Astrocyte of the spinal cord (primary cell): ENCODE results near the gene CLTCL1.

Experiments used
- DNase-seq: peaks from one replicate; pipeline ENCODE4 v3.0.0; 2011; ENCODE audit warnings: low read depth, low spot score
- H3K4me3 ChIP-seq: 2 replicates; pipeline ENCODE4 v1.5.1; 2011; ENCODE audit warnings: low read depth, mild to moderate bottlenecking, low read length, moderate library complexity
- in situ Hi-C: cut with HindIII; loops from 2 replicates; pipeline ENCODE4 v1.10.0; 2017; ENCODE audit warnings: low sequenced_read_pairs
- TF ChIP-seq, protein P1 (sequence below): IDR thresholded peaks from 2 replicates; pipeline ENCODE4 v1.5.1; 2012; ENCODE audit warnings: low read depth, mild to moderate bottlenecking, low read length, inconsistent platforms

The CLTCL1 gene

GRCh38 chr22:19150482-19151328 lies 140.8 kb downstream of the CLTCL1 start:
- DNase-seq, result no peak
- H3K4me3 ChIP-seq, result no peak overlapping the region
- in situ Hi-C loops, result no loop called here
- TF ChIP-seq, protein P1, sequence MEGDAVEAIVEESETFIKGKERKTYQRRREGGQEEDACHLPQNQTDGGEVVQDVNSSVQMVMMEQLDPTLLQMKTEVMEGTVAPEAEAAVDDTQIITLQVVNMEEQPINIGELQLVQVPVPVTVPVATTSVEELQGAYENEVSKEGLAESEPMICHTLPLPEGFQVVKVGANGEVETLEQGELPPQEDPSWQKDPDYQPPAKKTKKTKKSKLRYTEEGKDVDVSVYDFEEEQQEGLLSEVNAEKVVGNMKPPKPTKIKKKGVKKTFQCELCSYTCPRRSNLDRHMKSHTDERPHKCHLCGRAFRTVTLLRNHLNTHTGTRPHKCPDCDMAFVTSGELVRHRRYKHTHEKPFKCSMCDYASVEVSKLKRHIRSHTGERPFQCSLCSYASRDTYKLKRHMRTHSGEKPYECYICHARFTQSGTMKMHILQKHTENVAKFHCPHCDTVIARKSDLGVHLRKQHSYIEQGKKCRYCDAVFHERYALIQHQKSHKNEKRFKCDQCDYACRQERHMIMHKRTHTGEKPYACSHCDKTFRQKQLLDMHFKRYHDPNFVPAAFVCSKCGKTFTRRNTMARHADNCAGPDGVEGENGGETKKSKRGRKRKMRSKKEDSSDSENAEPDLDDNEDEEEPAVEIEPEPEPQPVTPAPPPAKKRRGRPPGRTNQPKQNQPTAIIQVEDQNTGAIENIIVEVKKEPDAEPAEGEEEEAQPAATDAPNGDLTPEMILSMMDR, result no peak

- no peak within 1 kb of the TSS for H3K4me3 ChIP-seq
- DNase-seq, result no peak
Observed at GRCh38 chr22:19149991-19150390, 141.5 kb downstream of the CLTCL1 start, which contains the start of gene GSC2. Gene GSC2, minus strand, starts transcription at chr22:19150292. Its CDS starts 9 bp downstream, at chr22:19150283.

GRCh38 chr22:19149047-19149883 lies 142.3 kb downstream of the CLTCL1 start:
- no peak for DNase-seq
- H3K4me3 ChIP-seq, result no peak overlapping the region
- in situ Hi-C loops, result no loop called here
- TF ChIP-seq, protein P1, result no peak

More at GRCh38 chr22:19149991-19150390, 141.5 kb downstream of the CLTCL1 start, which contains the start of gene GSC2:
- in situ Hi-C loops, result no loop called here
- TF ChIP-seq, protein P1, result no peak

GRCh38 chr22:19148417-19149046 lies 143.0 kb downstream of the CLTCL1 start:
- DNase-seq, result no peak
- no peak overlapping the region for H3K4me3 ChIP-seq
- in situ Hi-C loops, result no loop called here
- TF ChIP-seq, protein P1, result no peak

DNA sequence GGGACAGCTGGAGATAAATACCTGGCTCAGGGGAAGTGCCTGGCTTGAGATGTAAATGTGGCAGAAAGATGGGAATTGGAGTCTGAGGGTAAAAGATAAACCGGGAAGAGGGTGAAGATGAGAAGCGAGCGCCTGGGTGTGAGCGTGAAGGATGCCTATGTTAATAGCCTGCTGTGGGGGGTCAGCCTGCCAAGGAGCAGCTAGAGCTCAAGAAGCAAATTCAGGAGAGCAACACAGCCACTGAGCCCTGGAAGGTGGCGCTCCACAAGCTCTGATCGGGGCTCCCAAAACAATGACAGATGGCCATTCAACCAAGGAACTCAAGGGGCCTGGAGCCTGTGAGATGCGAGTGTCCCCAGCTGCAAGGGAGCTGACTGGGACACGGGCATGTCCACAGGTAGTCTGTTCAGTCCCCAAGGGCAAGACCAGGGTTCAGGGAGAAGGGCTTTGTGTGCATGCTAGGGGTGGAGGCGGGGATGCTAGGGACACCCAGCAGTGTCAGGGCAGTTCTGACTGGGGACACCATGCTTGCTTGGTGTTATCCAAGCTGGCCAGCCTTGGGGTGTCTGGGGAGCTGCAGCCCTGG lies 144.2 kb downstream of the CLTCL1 start:
- H3K4me3 ChIP-seq, result no peak overlapping the region
- TF ChIP-seq, protein P1, result no peak
- no peak for DNase-seq
- in situ Hi-C loops, result no loop called here
